ENCODE data around the gene ACTN1. TPM values are rescaled to one million over a fixed set of nuclear protein-coding genes. Genes with fewer than 3 reads are reported as not detected.
A peak's percentile ranks its signal among the peaks of the same experiment; 100 is the strongest.

The ACTN1 gene
- total RNA-seq, 1 donor from 2014 or later = 77.1 TPM

DNA sequence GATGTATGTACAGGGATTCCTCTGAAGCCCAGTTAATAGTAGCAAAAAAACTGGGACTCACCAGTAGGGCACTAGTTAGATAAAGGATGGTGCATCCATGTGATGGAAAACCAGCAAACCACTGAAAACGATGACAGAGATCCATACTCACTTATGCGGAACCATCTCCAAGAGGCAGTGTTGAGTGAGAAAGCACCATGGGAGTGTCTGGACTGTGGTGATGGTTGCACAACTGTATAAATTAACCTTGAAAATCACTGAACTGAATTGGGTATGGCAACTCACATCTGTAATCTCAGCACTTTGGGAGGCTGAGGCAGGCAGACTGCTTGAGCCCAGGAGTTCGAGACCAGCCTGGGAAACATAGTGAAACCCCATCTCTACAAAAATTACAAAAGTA, 132.6 kb downstream of the ACTN1 start:
- no peak for DNase-seq (ENCODE audit: low read depth, low spot score)
- Mint-ChIP-seq H3K4me3 (no peak overlapping the region), H3K27ac (ENCODE audit: unreplicated experiment) (no peak overlapping the region), H3K27me3 (ENCODE audit: low read depth) (no peaks in the 10 kb centered on the region), H3K4me1 (peaks cover 32% of the 10 kb centered on the region), H3K9me3 (peaks cover 6% of the 10 kb centered on the region), H3K36me3 (ENCODE audit: low read depth) (peaks cover 5% of the 10 kb centered on the region)
- TF ChIP-seq, protein P1, sequence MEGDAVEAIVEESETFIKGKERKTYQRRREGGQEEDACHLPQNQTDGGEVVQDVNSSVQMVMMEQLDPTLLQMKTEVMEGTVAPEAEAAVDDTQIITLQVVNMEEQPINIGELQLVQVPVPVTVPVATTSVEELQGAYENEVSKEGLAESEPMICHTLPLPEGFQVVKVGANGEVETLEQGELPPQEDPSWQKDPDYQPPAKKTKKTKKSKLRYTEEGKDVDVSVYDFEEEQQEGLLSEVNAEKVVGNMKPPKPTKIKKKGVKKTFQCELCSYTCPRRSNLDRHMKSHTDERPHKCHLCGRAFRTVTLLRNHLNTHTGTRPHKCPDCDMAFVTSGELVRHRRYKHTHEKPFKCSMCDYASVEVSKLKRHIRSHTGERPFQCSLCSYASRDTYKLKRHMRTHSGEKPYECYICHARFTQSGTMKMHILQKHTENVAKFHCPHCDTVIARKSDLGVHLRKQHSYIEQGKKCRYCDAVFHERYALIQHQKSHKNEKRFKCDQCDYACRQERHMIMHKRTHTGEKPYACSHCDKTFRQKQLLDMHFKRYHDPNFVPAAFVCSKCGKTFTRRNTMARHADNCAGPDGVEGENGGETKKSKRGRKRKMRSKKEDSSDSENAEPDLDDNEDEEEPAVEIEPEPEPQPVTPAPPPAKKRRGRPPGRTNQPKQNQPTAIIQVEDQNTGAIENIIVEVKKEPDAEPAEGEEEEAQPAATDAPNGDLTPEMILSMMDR (conservative IDR thresholded peaks at IDR 0.05) = no peak

DNA sequence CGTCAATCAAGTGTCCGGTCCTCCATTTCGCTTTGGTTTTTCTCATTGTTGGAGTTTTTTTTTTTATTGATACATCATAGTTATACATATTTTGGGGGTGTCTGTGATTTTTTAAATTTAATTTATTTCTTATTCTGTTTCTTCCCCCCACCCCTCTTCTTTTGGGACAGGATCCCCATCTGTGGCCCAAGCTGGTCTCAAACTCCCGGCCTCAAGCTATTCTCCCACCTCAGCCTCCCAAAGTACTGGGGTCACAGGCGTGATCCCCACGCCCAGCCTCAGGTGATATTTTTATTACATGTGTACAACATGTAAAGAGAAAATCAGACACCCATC, 134.9 kb downstream of the ACTN1 start:
- H3K4me3 Mint-ChIP-seq = peak overlapping the region; percentile 89
- H3K27ac Mint-ChIP-seq (ENCODE audit: unreplicated experiment) = no peak overlapping the region
- H3K36me3 Mint-ChIP-seq (ENCODE audit: low read depth) = peaks cover 10% of the 10 kb centered on the region
- no peaks in the 10 kb centered on the region for H3K27me3 Mint-ChIP-seq (ENCODE audit: low read depth)
- TF ChIP-seq, protein P1 (conservative IDR thresholded peaks at IDR 0.05) = no peak
- peaks cover 36% of the 10 kb centered on the region for H3K4me1 Mint-ChIP-seq
- DNase-seq (ENCODE audit: low read depth, low spot score) = no peak
- peaks cover 10% of the 10 kb centered on the region for H3K9me3 Mint-ChIP-seq

DNA sequence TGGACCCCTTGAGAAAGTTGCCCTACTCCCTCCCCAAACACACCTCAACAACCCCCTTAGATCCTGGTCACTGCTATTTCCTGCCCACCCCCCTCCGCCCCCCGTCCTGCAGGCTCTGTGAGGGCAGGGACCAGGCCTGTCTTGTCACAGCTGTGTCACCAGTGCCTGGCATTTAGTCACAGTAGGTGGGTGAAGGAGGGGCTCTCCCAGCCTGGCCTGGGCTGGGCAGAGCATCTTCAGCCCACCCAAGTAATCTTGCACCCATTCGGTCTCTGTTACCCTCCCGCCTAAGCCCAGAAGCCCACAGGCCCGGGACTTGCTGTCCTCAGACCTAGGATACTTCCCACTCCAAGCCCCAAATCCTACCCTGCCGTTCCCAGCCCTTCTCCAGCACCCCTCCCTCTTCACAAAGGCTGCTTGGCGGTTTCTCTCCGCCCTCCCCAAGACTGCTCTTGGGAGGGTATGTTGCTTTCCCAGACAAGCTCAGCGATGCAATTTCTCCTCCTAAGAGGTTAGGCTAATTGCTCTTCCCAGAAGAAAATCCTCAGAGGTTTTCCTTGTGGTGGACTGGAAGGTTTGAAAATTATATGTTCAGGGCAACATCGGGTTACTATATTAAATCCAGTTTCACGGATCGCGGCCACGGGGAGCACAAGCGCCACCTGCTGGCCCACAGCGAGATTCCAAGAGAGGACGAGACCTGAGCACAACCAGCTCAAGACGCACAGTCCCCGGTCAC, 135.5 kb downstream of the ACTN1 start:
- Mint-ChIP-seq H3K4me3 (peak overlapping the region; percentile 89), H3K9me3 (peaks cover 13% of the 10 kb centered on the region), H3K36me3 (ENCODE audit: low read depth) (peaks cover 11% of the 10 kb centered on the region), H3K27ac (ENCODE audit: unreplicated experiment) (peak overlapping the region; percentile 53), H3K27me3 (ENCODE audit: low read depth) (no peaks in the 10 kb centered on the region), H3K4me1 (peaks cover 36% of the 10 kb centered on the region)
- TF ChIP-seq, protein P1 (conservative IDR thresholded peaks at IDR 0.05) = peak; percentile 97
- peak; percentile 76 for DNase-seq (ENCODE audit: low read depth, low spot score)

DNA sequence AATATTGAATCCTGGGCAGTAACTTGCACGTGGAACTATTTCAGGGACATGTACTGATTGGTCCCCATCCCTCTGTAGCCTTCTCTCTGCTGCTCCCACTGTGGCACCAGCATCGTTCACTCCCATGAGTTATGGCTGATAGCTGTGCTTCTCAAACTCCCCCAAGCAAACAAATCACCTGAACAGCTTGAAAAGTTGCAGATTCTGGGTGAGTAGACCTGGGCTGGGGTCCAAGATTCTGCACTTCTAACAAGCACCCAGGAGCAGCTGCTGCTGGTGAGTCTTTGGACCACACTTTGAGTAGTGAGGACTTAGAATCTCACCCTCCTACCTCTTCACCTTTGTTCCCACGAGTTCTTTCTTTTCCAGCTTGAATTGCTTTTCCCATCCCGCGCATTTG, 136.8 kb downstream of the ACTN1 start:
- Mint-ChIP-seq H3K27ac (ENCODE audit: unreplicated experiment) (no peak overlapping the region), H3K36me3 (ENCODE audit: low read depth) (peaks cover 11% of the 10 kb centered on the region), H3K9me3 (peaks cover 13% of the 10 kb centered on the region), H3K27me3 (ENCODE audit: low read depth) (no peaks in the 10 kb centered on the region), H3K4me3 (no peak overlapping the region), H3K4me1 (peaks cover 36% of the 10 kb centered on the region)
- DNase-seq (ENCODE audit: low read depth, low spot score) = no peak
- TF ChIP-seq, protein P1 (conservative IDR thresholded peaks at IDR 0.05) = no peak

DNA sequence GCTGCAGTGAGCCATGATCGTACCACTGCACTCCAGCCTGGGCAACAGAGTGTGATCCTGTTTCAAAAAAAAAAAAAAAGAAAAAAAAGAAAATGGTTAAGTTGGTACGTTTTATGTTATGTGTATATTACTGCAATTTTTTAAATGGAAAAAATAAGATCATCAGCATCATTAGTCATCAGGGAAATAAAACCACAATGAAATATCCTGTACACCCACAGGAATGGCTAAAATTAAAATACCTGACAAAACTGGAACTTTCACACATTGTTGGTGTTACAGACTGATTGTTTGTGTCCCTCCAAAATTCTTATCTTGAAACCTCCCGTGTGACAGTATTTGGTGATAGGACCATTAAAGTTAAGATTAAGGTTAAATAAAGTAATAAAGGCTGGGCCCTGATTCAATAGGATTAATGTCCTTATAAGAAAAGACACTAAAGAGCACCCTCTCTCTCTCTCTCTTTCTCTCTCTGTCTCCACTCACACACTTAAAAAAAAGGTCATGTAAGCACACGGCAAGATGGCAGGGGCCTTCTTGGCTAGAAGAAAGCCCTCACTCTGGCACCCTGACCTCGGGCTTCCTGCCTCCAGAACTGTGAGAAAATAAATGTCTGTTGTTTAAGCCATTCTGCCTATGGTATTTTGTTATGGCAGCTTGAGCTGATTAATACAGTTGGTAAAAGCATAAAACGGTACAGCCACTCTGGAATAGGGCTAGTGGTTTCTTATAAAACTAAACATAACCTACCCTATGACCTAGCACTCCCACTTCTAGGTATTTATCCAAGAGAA, 137.9 kb downstream of the ACTN1 start:
- H3K4me1 Mint-ChIP-seq = peaks cover 36% of the 10 kb centered on the region
- no peaks in the 10 kb centered on the region for H3K27me3 Mint-ChIP-seq (ENCODE audit: low read depth)
- DNase-seq (ENCODE audit: low read depth, low spot score) = no peak
- peaks cover 16% of the 10 kb centered on the region for H3K36me3 Mint-ChIP-seq (ENCODE audit: low read depth)
- H3K4me3 Mint-ChIP-seq = no peak overlapping the region
- peak overlapping the region; percentile 1 for H3K27ac Mint-ChIP-seq (ENCODE audit: unreplicated experiment)
- H3K9me3 Mint-ChIP-seq = peaks cover 19% of the 10 kb centered on the region
- TF ChIP-seq, protein P1 (conservative IDR thresholded peaks at IDR 0.05) = no peak
